Natural killer cell (primary cell): ENCODE results near the gene PPP1CB. TPM values are rescaled to one million over a fixed set of nuclear protein-coding genes. Genes with fewer than 3 reads are reported as not detected.

Experiments
- ATAC-seq, 3 donors: fragments of 150-1000 bp in 2 of 3; fragments of 200-7000 bp in 1 of 3; cut with Tn5 transposase; 1 replicate in 1 of 3; 2 replicates in 2 of 3; pipeline ENCODE4 v1.10.0; 2021; ENCODE audit warnings: mild to moderate bottlenecking in 2 of 3, moderate library complexity in 2 of 3
- DNase-seq, 2 donors: peaks; one replicate each; pipeline versions ENCODE4 v3.0.0 to v3.0.0-alpha.2; 2013 to 2021; ENCODE audit warnings: mixed read lengths in 1 of 2
- H3K27ac ChIP-seq: one replicate; pipeline ENCODE4 v1.5.1; 2013; ENCODE audit warnings: mild to moderate bottlenecking, low read length
- H3K27me3 ChIP-seq: one replicate; pipeline ENCODE4 v1.6.1; 2013; ENCODE audit warnings: low read length; ENCODE audit not compliant: control insufficient read depth, insufficient read depth
- H3K36me3 ChIP-seq: one replicate; pipeline ENCODE4 v1.6.1; 2013; ENCODE audit warnings: low read length; ENCODE audit not compliant: control insufficient read depth, insufficient read depth
- H3K4me1 ChIP-seq: one replicate; pipeline ENCODE4 v1.6.1; 2013; ENCODE audit warnings: low read length; ENCODE audit not compliant: control insufficient read depth, insufficient read depth
- H3K4me3 ChIP-seq: one replicate; pipeline ENCODE4 v1.5.1; 2013; ENCODE audit warnings: low read length
- H3K9me3 ChIP-seq: one replicate; pipeline ENCODE4 v1.6.1; 2013; ENCODE audit warnings: low read length; ENCODE audit not compliant: control insufficient read depth, insufficient read depth
- H3K27ac Mint-ChIP-seq, 2 donors: one replicate each; pipeline ENCODE4 v1.8.0; 2022; ENCODE audit warnings: mild to moderate bottlenecking in 2 of 2, mixed read lengths in 2 of 2, moderate library complexity in 1 of 2
- H3K27me3 Mint-ChIP-seq, 2 donors: one replicate each; pipeline ENCODE4 v1.8.0; 2022; ENCODE audit warnings: low read depth in 2 of 2, mixed read lengths in 2 of 2
- H3K36me3 Mint-ChIP-seq: one replicate; pipeline ENCODE4 v1.8.0; 2022; ENCODE audit warnings: mixed read lengths
- H3K4me1 Mint-ChIP-seq, 2 donors: one replicate each; pipeline ENCODE4 v1.8.0; 2022; ENCODE audit warnings: mixed read lengths in 2 of 2
- H3K4me3 Mint-ChIP-seq: one replicate; pipeline ENCODE4 v1.8.0; 2022; ENCODE audit warnings: mild to moderate bottlenecking, moderate library complexity, mixed read lengths
- H3K9me3 Mint-ChIP-seq, 2 donors: one replicate each; pipeline ENCODE4 v1.8.0; 2022; ENCODE audit warnings: mixed read lengths in 2 of 2
- CTCF ChIP-seq: fragments of 200-600 bp; IDR thresholded peaks from one replicate; pipeline ENCODE4 v1.8.0; 2022; ENCODE audit warnings: antibody characterized with exemption
- WGBS: methylation state at CpG from one replicate; pipeline ENCODE4 v1.1.7; 2013; ENCODE audit warnings: missing lambda C conversion rate; ENCODE audit not compliant: insufficient coverage; 5-methylcytosine and 5-hydroxymethylcytosine counted together
- intact Hi-C: fragments of 100-400 bp; cut with micrococcal nuclease; formaldehyde crosslinking; loops from one replicate; pipeline ENCODE4 v1.14.2; 2022
- total RNA-seq, 4 donors: library from RNA; stranded (reverse); fragments of 120-200 nt in 1 of 4; gene quantifications; one replicate each; pipeline versions ENCODE4 v1.2.3 to v1.2.4, GENCODE V29; 2013 to 2022

Gene PPP1CB
- total RNA-seq, 3 donors from 2014 or later (not counting 1 experiment from before 2014, with no cell fraction given), result 157 to 200 (median 181) TPM

DNA sequence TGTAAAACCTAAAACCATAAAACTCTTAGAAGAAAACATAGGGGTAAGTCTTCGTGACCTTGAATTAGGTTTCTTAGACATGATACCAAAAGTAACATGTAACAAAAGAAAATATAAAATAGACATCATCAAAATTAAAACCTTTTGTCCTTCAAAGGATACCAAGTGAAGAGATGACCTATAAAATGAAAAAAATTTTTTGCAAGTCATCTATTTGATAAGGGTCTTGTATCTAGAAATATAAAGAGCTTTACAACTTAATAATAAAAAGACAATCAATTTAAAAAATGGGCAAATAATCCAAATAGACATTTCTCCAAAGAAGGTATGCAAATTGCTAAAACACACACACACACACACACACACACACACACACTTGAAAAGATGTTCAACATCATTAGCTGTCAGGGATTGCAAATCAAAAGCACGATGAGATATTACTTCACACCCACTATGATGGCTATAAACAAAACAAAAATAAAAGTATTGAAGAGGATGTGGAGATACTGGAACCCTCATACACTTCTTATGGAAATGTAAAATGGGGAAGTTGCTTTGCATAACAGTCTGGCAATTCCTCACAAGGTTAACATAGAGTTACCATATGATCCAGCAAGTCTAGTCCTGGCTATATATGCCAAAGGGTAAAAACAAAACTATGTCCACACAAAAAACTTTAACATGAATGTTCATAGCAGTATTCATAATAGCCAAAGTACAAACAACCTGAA is 82.3 kb downstream of the PPP1CB start:
- DNase-seq (no peak), ATAC-seq (no peak)
- TF ChIP-seq CTCF, result no peak
- H3K27ac ChIP-seq, result no peak overlapping the region
- Mint-ChIP-seq H3K27ac (no peak overlapping the region), H3K4me1 (no peaks in the 10 kb centered on the region), H3K36me3 (no peaks in the 10 kb centered on the region), H3K9me3 (no peaks in the 10 kb centered on the region), H3K4me3 (no peak overlapping the region), H3K27me3 (no peaks in the 10 kb centered on the region)
- WGBS, result no CpG with 5 or more reads among the region's 2 CpGs
- no peaks in the 10 kb centered on the region for H3K4me1 ChIP-seq
- intact Hi-C loops, result no loop called here
- no peaks in the 10 kb centered on the region for H3K9me3 ChIP-seq
- H3K4me3 ChIP-seq, result no peak overlapping the region
- H3K36me3 ChIP-seq, result no peaks in the 10 kb centered on the region
- no peaks in the 10 kb centered on the region for H3K27me3 ChIP-seq

DNA sequence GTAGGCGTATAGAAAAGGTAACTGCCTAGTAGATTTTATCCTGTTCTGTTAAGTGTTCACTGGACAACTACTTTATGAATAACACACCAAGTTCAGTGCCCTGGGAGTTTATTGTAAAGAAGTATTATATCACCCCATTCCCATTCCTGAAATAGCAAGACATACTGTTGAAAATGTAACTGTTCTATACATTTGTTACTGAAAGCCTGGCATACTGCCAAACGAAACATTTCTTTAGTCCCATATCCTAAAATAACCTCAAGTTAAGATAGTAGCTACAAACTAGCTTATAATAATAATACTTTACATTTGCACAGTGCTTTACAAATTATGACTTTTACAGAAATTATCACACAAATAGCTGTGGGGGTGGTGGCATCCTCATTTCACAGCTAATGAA is 84.2 kb downstream of the PPP1CB start:
- Mint-ChIP-seq H3K4me1 (no peaks in the 10 kb centered on the region), H3K27me3 (no peaks in the 10 kb centered on the region), H3K4me3 (no peak overlapping the region), H3K9me3 (no peaks in the 10 kb centered on the region), H3K36me3 (no peaks in the 10 kb centered on the region), H3K27ac (no peak overlapping the region)
- no peak for TF ChIP-seq CTCF
- H3K4me1 ChIP-seq, result no peaks in the 10 kb centered on the region
- ATAC-seq (no peak), DNase-seq (no peak)
- no peak overlapping the region for H3K4me3 ChIP-seq
- no peaks in the 10 kb centered on the region for H3K9me3 ChIP-seq
- intact Hi-C loops, result no loop called here
- no peak overlapping the region for H3K27ac ChIP-seq
- H3K36me3 ChIP-seq, result no peaks in the 10 kb centered on the region
- 100% methylated on average over 1 of the region's 2 CpGs for WGBS
- H3K27me3 ChIP-seq, result no peaks in the 10 kb centered on the region

DNA sequence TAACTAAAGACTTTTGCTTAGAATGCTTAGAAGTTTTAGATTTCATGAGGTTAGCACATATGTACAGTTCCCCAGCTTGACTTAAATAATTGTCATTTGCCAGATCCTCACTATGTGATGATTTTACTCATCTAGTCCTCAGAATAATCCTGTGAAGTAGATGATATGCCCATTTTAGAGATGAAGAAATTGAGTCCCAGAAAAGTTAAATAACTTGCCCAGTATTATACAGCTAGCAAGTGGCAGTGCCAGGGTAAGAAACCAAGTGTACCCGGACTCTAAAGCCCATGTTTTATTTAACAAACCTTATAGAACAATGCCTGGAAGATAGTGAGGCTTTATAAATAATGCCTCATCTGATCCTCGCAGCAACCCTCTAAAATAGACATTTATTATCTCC is 87.3 kb downstream of the PPP1CB start:
- no peak for DNase-seq
- Histone ChIP-seq H3K4me3 (no peak overlapping the region), H3K27ac (no peak overlapping the region), H3K27me3 (no peaks in the 10 kb centered on the region), H3K9me3 (no peaks in the 10 kb centered on the region), H3K36me3 (no peaks in the 10 kb centered on the region), H3K4me1 (no peaks in the 10 kb centered on the region)
- no peak for ATAC-seq
- TF ChIP-seq CTCF, result no peak
- intact Hi-C loops, result no loop called here
- no peaks in the 10 kb centered on the region for H3K9me3 Mint-ChIP-seq
- WGBS, result 86% methylated on average over 1 of the region's 2 CpGs
- no peaks in the 10 kb centered on the region for H3K4me1 Mint-ChIP-seq
- H3K27me3 Mint-ChIP-seq, result no peaks in the 10 kb centered on the region
- no peaks in the 10 kb centered on the region for H3K36me3 Mint-ChIP-seq
- no peak overlapping the region for H3K27ac Mint-ChIP-seq
- H3K4me3 Mint-ChIP-seq, result no peak overlapping the region

DNA sequence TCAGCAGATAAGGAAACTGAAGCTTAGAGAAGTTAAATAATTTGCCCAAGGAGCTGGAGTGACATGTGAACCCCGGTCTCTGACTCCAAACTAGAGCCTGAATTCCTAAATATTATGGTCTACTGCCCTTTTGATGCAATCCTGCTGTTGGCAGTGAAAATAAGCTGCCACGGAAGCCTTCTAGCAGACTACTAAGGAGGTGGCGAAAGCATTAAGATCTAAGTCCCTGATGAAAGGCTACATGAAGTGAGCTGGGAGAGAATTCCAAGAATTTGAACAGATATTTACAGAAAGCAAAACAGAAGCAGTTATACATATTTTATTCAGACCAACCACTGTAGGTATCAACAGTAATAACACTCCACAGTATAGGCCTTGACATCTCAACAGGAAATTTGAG is 90.4 kb downstream of the PPP1CB start:
- DNase-seq (no peak), ATAC-seq (no peak)
- Mint-ChIP-seq H3K27me3 (no peaks in the 10 kb centered on the region), H3K4me3 (no peak overlapping the region), H3K36me3 (no peaks in the 10 kb centered on the region), H3K4me1 (no peaks in the 10 kb centered on the region), H3K9me3 (no peaks in the 10 kb centered on the region), H3K27ac (no peak overlapping the region)
- intact Hi-C loops, result no loop called here
- Histone ChIP-seq H3K27me3 (no peaks in the 10 kb centered on the region), H3K4me3 (no peak overlapping the region), H3K36me3 (no peaks in the 10 kb centered on the region), H3K9me3 (no peaks in the 10 kb centered on the region), H3K27ac (no peak overlapping the region), H3K4me1 (no peaks in the 10 kb centered on the region)
- 95% methylated on average over 2 of the region's 3 CpGs for WGBS
- no peak for TF ChIP-seq CTCF
